ENCODE results near the gene CCM2L.

The CCM2L gene

DNA sequence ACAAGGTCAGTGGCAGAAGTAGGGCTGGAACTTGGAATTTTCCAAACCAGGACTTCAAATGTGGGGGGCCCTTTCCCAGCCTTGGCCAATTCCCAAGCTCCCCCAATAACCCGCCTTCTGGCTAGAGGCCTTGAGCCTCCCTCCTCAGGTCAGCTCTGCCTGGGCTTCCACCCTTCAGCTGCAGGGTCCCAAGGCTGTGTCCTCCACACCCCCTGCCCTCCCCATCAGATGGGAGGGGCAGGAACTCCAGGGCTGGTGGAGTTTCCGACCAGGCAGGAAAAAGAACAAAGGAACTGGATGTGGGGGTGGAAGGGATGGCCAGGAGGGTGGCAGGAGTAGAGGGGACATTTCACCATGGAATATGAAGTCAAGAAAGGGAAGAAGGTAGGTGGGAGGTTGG, at the start of gene CCM2L:
TSS of gene CCM2L (plus strand) at position 338 of the 400 bp plus-strand sequence. CDS start at position 355, 17 bp downstream.
- TF ChIP-seq, protein P1, sequence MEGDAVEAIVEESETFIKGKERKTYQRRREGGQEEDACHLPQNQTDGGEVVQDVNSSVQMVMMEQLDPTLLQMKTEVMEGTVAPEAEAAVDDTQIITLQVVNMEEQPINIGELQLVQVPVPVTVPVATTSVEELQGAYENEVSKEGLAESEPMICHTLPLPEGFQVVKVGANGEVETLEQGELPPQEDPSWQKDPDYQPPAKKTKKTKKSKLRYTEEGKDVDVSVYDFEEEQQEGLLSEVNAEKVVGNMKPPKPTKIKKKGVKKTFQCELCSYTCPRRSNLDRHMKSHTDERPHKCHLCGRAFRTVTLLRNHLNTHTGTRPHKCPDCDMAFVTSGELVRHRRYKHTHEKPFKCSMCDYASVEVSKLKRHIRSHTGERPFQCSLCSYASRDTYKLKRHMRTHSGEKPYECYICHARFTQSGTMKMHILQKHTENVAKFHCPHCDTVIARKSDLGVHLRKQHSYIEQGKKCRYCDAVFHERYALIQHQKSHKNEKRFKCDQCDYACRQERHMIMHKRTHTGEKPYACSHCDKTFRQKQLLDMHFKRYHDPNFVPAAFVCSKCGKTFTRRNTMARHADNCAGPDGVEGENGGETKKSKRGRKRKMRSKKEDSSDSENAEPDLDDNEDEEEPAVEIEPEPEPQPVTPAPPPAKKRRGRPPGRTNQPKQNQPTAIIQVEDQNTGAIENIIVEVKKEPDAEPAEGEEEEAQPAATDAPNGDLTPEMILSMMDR (IDR thresholded peaks at IDR 0.05; ENCODE audit: low read depth, low read length), result no peak
- no peak within 1 kb of the TSS for H3K4me3 ChIP-seq (ENCODE audit: low read depth, low read length)

DNA sequence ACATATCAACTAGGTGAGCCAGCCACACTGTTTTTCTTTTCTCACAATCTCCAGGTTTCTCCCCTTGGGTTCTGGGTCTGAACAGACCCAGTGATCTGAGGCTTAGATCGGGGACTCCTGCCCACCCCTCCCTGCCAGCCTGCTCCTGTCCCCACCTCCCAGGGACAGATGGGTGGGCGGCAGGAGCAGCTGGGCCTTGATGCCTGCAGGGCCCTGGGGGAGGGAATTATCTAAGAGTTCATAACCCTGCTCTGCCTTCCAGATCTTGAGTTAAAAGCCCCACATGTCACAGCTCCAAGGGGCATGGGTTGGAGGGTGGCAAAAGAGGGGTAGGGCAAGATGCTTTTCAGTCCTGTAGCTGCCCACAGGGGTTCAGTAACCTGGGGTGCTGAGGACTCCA, 47.5 kb upstream of the CCM2L start:
- no peak overlapping the region for H3K4me3 ChIP-seq (ENCODE audit: low read depth, low read length)
- TF ChIP-seq, protein P1 (IDR thresholded peaks at IDR 0.05; ENCODE audit: low read depth, low read length), result no peak

DNA sequence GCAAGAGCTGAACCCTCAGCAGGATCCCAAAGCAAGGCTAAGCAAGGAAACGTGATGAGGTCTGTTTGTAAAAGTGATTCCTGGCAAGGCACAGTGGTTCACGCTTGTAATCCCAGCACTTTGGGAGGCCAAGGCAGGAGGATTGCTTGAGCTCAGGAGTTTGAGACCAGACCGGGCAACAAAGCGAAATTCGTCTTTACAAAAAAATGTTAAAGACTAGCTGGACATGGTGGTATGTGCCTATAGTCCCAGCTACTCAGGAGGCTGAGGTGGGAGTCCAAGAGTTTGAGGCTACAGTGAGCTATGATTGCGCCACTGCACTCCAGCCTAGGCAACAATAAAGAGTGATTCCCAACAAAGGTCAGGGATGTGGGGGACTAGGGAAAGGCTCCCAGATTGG, 46.3 kb upstream of the CCM2L start:
- TF ChIP-seq, protein P1 (IDR thresholded peaks at IDR 0.05; ENCODE audit: low read depth, low read length), result no peak

DNA sequence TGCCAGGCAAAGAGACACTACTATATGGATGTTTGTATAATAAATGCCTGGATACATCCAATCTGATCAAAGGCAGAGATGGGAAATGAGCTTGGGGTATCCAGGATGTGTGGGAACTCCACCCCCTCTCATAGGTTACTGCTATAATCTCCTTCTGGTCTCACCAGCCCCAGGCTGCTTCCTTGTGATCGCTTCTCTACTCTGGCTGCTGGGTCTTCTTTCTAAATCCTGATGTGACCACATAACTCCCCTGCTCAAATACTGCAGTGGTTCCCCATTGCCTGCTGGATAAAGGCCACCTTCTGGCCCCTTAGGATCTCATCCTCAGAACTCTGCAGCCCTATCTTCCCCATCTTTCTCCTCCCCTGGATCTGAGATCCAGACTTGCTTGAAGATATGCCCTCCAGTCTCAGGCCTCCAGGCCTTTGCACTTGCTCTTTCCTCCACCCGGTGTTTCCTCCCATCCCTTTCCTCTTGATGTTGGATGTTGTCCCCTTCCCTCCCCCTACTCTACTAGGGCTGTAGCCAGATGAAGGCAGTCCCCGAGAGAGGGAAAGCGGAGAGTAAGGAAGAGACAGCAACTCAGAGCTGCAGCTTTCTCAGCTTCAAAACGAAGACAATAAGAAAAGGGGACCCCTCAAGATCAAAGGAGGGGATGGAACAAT, 43.1 kb upstream of the CCM2L start:
- TF ChIP-seq, protein P1 (IDR thresholded peaks at IDR 0.05; ENCODE audit: low read depth, low read length), result no peak
- no peak overlapping the region for H3K4me3 ChIP-seq (ENCODE audit: low read depth, low read length)

More for the DNA sequence above, 46.3 kb upstream of the CCM2L start:
- H3K4me3 ChIP-seq (ENCODE audit: low read depth, low read length), result no peak overlapping the region

DNA sequence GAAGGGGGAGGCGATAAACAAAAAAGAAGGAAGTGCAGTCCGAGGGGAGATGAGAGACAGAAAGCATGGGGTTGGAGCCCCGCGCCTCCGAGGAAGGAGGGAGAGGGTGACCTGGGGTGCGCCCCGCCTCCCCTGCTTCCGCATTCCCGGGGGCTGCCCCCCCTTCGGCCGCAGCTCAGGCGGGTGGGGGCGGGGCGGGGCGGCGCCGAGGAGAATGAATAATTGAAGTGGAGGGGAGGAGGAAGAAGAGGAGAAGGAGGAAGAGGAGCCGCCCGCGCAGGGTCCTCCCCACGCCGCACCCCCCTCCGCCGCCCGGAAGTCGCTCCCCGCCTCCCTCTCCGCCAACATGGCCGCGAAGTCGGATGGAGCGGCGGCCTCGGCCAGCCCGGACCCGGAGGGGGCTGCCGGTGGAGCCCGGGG, 42.4 kb upstream of the CCM2L start, which contains the start of gene XKR7:
TSS of gene XKR7 (plus strand) at position 322 of the 420 bp plus-strand sequence. CDS start at position 347, 25 bp downstream.
- TF ChIP-seq, protein P1 (IDR thresholded peaks at IDR 0.05; ENCODE audit: low read depth, low read length), result no peak
- no peak within 1 kb of the TSS for H3K4me3 ChIP-seq (ENCODE audit: low read depth, low read length)

DNA sequence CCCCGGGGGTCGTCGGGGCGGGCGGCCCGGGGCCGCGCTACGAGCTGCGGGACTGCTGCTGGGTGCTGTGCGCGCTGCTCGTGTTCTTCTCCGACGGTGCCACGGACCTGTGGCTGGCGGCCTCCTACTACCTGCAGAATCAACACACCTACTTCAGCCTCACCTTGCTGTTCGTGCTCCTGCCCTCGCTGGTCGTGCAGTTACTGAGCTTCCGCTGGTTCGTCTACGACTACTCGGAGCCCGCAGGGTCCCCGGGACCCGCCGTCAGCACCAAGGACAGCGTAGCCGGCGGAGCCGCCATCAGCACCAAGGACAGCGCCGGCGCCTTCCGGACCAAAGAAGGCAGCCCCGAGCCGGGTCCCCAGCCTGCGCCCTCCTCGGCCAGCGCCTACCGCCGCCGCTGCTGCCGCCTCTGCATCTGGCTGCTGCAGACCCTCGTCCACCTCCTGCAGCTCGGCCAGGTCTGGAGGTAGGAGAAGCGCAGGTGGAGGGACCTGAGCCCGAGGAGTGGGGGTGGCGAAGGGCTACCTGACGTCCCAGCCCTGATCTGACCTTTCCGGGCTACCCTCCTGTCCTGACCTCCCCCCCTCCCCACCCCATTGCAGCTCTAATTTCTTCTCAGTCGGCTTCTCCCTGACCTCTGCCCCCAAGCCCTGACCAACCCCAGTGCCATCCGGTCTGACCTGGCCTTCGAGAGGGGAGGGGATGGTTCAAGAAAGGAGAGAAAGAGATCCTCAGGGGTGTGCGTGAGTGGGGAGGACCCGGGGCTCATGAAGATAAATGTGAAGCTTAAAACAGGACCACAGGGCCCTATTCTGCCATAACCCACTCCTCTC, 41.7 kb upstream of the CCM2L start:
- no peak overlapping the region for H3K4me3 ChIP-seq (ENCODE audit: low read depth, low read length)

More for the DNA sequence above, 41.7 kb upstream of the CCM2L start:
- TF ChIP-seq, protein P1 (IDR thresholded peaks at IDR 0.05; ENCODE audit: low read depth, low read length), result no peak

All from WI38 (cell line).